Activated B cell treated with CpG ODN at 0.5 μM for 24 hours (primary cell): Measurements from ENCODE around the gene CCNB2. TPM values are rescaled to one million over a fixed set of nuclear protein-coding genes. Genes with fewer than 3 reads are reported as not detected.
A peak's percentile ranks its signal among the peaks of the same experiment; 100 is the strongest.

Experiments used
- ATAC-seq: fragments of 200-7000 bp; cut with Tn5 transposase; one replicate; pipeline ENCODE4 v1.10.0; 2021; ENCODE audit warnings: low read depth, mild to moderate bottlenecking, moderate library complexity
- CTCF ChIA-PET: fragments of 350-600 bp; sonication (Branson Sonifier 250); formaldehyde crosslinking; loops from one replicate; lab custom pipeline; 2021; ENCODE audit warnings: antibody characterized with exemption; lab: Charles Lee
- POLR2A ChIA-PET: fragments of 350-600 bp; sonication (Branson Sonifier 250); formaldehyde crosslinking; loops from one replicate; lab custom pipeline; 2021; ENCODE audit warnings: antibody characterized with exemption; lab: Charles Lee
- DNase-seq: peaks from one replicate; pipeline ENCODE4 v3.0.0; 2022
- H3K27ac Mint-ChIP-seq: one replicate; pipeline ENCODE4 v1.8.0; 2020; ENCODE audit warnings: mixed read lengths
- H3K27me3 Mint-ChIP-seq: one replicate; pipeline ENCODE4 v1.8.0; 2021; ENCODE audit warnings: mixed read lengths
- H3K36me3 Mint-ChIP-seq: one replicate; pipeline ENCODE4 v1.8.0; 2021; ENCODE audit warnings: low read depth, mixed read lengths
- H3K4me1 Mint-ChIP-seq: one replicate; pipeline ENCODE4 v1.8.0; 2021; ENCODE audit warnings: mixed read lengths
- H3K4me3 Mint-ChIP-seq: one replicate; pipeline ENCODE4 v1.8.0; 2020; ENCODE audit warnings: mild to moderate bottlenecking, mixed read lengths
- H3K9me3 Mint-ChIP-seq: one replicate; pipeline ENCODE4 v1.8.0; 2020; ENCODE audit warnings: mixed read lengths
- CTCF ChIP-seq: fragments of 200-600 bp; IDR thresholded peaks from one replicate; pipeline ENCODE4 v1.8.0; 2022; ENCODE audit warnings: antibody characterized with exemption, mild to moderate bottlenecking
- intact Hi-C: fragments of 100-400 bp; cut with micrococcal nuclease; formaldehyde crosslinking; loops from one replicate; pipeline ENCODE4 v1.15.1; 2024
- total RNA-seq: library from RNA; stranded (reverse); gene quantifications from 2 replicates; pipeline ENCODE4 v1.2.3, GENCODE V29; 2022

The CCNB2 gene
- total RNA-seq, 1 donor from 2014 or later, result 0.82 TPM

- intact Hi-C loops, result no loop called here
- Mint-ChIP-seq H3K36me3 (peaks cover 33% of the 10 kb centered on the region), H3K27ac (no peak overlapping the region), H3K9me3 (peaks cover 15% of the 10 kb centered on the region), H3K27me3 (no peaks in the 10 kb centered on the region), H3K4me1 (peaks cover 22% of the 10 kb centered on the region), H3K4me3 (no peak overlapping the region)
- CTCF ChIA-PET, result no interaction called here
- no peak for TF ChIP-seq CTCF
- DNase-seq, result no peak
- ATAC-seq, result no peak
- POLR2A ChIA-PET, result no interaction called here
Observed at GRCh38 chr15:59131456-59131855, 26.5 kb downstream of the CCNB2 start.

- no peak overlapping the region for H3K27ac Mint-ChIP-seq
- ATAC-seq (no peak), DNase-seq (no peak)
- ChIA-PET POLR2A (no interaction called here), CTCF (no interaction called here)
- peaks cover 37% of the 10 kb centered on the region for H3K36me3 Mint-ChIP-seq
- H3K9me3 Mint-ChIP-seq, result peaks cover 15% of the 10 kb centered on the region
- intact Hi-C loops, result no loop called here
- H3K27me3 Mint-ChIP-seq, result no peaks in the 10 kb centered on the region
- TF ChIP-seq CTCF, result no peak
- H3K4me1 Mint-ChIP-seq, result peaks cover 19% of the 10 kb centered on the region
- no peak overlapping the region for H3K4me3 Mint-ChIP-seq
Observed at GRCh38 chr15:59131969-59132562, 27.1 kb downstream of the CCNB2 start.

- DNase-seq, result no peak
- ATAC-seq, result no peak
- ChIA-PET CTCF (no interaction called here), POLR2A (no interaction called here)
- Mint-ChIP-seq H3K36me3 (peaks cover 52% of the 10 kb centered on the region), H3K4me3 (no peak overlapping the region), H3K27ac (no peak overlapping the region), H3K9me3 (peaks cover 11% of the 10 kb centered on the region), H3K4me1 (peaks cover 5% of the 10 kb centered on the region), H3K27me3 (no peaks in the 10 kb centered on the region)
- intact Hi-C loops, result no loop called here
- TF ChIP-seq CTCF, result no peak
Observed at GRCh38 chr15:59133929-59134427, 29.0 kb downstream of the CCNB2 start.

GRCh38 chr15:59137566-59137965 is 32.6 kb downstream of the CCNB2 start:
- Mint-ChIP-seq H3K4me3 (no peak overlapping the region), H3K27me3 (no peaks in the 10 kb centered on the region), H3K36me3 (peaks cover 50% of the 10 kb centered on the region), H3K4me1 (peaks cover 10% of the 10 kb centered on the region), H3K9me3 (no peaks in the 10 kb centered on the region), H3K27ac (peak overlapping the region; percentile 13)
- CTCF ChIA-PET, result interaction anchor here (0.6 to 1.7 kb wide), 9 partner anchors 9 to 391 kb away, joined by 3 to 13 read pairs (median 5); partner anchors contain the start of gene RNF111
- TF ChIP-seq CTCF, result no peak
- DNase-seq (no peak), ATAC-seq (no peak)
- POLR2A ChIA-PET, result interaction anchor here (1.9 kb wide), 1 partner anchor 158 kb away, joined by 8 read pairs; no protein-coding TSS in a partner anchor
- intact Hi-C loops, result no loop called here

GRCh38 chr15:59138243-59138642 is 33.3 kb downstream of the CCNB2 start:
- no peak for TF ChIP-seq CTCF
- intact Hi-C loops, result loop anchor here (1.0 kb wide), 3 partner anchors 158 to 391 kb away; no protein-coding TSS in a partner anchor
- ATAC-seq (peak; percentile 96), DNase-seq (peak; percentile 51)
- POLR2A ChIA-PET, result interaction anchor here (0.6 to 1.9 kb wide), 2 partner anchors 158 to 292 kb away, joined by 7 to 8 read pairs; no protein-coding TSS in a partner anchor
- Mint-ChIP-seq H3K4me3 (no peak overlapping the region), H3K36me3 (peaks cover 55% of the 10 kb centered on the region), H3K27me3 (no peaks in the 10 kb centered on the region), H3K4me1 (peaks cover 10% of the 10 kb centered on the region), H3K9me3 (no peaks in the 10 kb centered on the region), H3K27ac (peak overlapping the region; percentile 13)
- CTCF ChIA-PET, result interaction anchor here (0.6 to 1.7 kb wide), 10 partner anchors 9 to 390 kb away, joined by 3 to 13 read pairs (median 5); partner anchors contain the start of gene RNF111
